Left ventricle myocardium superior (tissue), 1 donor: ENCODE measurements around the gene GDF7. TPM values are rescaled to one million over a fixed set of nuclear protein-coding genes. Genes with fewer than 3 reads are reported as not detected.

ENCODE experiments used
- ATAC-seq: fragments of 200-7000 bp; cut with Tn5 transposase; one replicate; pipeline ENCODE4 v1.9.1; 2020; ENCODE audit warnings: mild to moderate bottlenecking, moderate library complexity
- DNase-seq: peaks from one replicate; pipeline ENCODE4 v3.0.0-alpha.2; 2020
- intact Hi-C: fragments of 100-400 bp; cut with micrococcal nuclease; formaldehyde crosslinking; loops from one replicate; pipeline ENCODE4 v1.11.0; 2022
- total RNA-seq: library from RNA; stranded (reverse); fragmentation: NEBNext Ultra II Directional; extraction: Animal tissue kit (Norgen Biotek cat#: 25700); gene quantifications from one replicate; pipeline ENCODE4 v1.2.1, GENCODE V29; 2021
- donor health status: DM: no; HTN: yes; CAD: no; lungs with severe emphysema.

GDF7 gene
- total RNA-seq, 1 donor from 2014 or later, result 0.32 TPM

GRCh38 chr2:20653695-20654534 is 13.0 kb upstream of the GDF7 start:
- no peak for ATAC-seq
- no peak for DNase-seq
- intact Hi-C loops, result no loop called here

GRCh38 chr2:20654535-20654813 is 12.5 kb upstream of the GDF7 start:
- ATAC-seq, result no peak
- DNase-seq, result no peak

GRCh38 chr2:20656561-20656960 is 10.4 kb upstream of the GDF7 start:
- ATAC-seq (no peak), DNase-seq (no peak)
- intact Hi-C loops, result no loop called here

More at GRCh38 chr2:20654535-20654813, 12.5 kb upstream of the GDF7 start:
- intact Hi-C loops, result no loop called here

GRCh38 chr2:20657522-20658235 is 9.3 kb upstream of the GDF7 start:
- intact Hi-C loops, result no loop called here
- no peak for DNase-seq
- ATAC-seq, result no peak

- intact Hi-C loops, result loop anchor here (2.0 to 10.0 kb wide), 2 partner anchors 302 to 464 kb away; partner anchors contain the start of gene TDRD15
- no peak for ATAC-seq
- DNase-seq, result no peak
These were observed 6.2 kb upstream of the GDF7 start for GRCh38 chr2:20660506-20661420.

GRCh38 chr2:20661421-20662307 is 5.3 kb upstream of the GDF7 start:
- intact Hi-C loops, result loop anchor here (2.0 to 10.0 kb wide), 2 partner anchors 301 to 463 kb away; partner anchors contain the start of gene TDRD15

GRCh38 chr2:20662308-20662937 is 4.5 kb upstream of the GDF7 start:
- DNase-seq (no peak), ATAC-seq (no peak)
- intact Hi-C loops, result loop anchor here (10.0 kb wide), 1 partner anchor 462 kb away; the partner anchor contains the start of gene TDRD15

More at GRCh38 chr2:20661421-20662307, 5.3 kb upstream of the GDF7 start:
- ATAC-seq (peak; percentile 84), DNase-seq (no peak)

GRCh38 chr2:20663196-20664070 is 3.5 kb upstream of the GDF7 start:
- no peak for ATAC-seq
- intact Hi-C loops, result loop anchor here (10.0 kb wide), 1 partner anchor 461 kb away; the partner anchor contains the start of gene TDRD15

GRCh38 chr2:20664071-20664390 is 2.9 kb upstream of the GDF7 start:
- intact Hi-C loops, result loop anchor here (10.0 kb wide), 1 partner anchor 461 kb away; the partner anchor contains the start of gene TDRD15
- DNase-seq (no peak), ATAC-seq (no peak)

More at GRCh38 chr2:20663196-20664070, 3.5 kb upstream of the GDF7 start:
- no peak for DNase-seq

- DNase-seq, result no peak
- intact Hi-C loops, result loop anchor here (10.0 kb wide), 1 partner anchor 460 kb away; the partner anchor contains the start of gene TDRD15
- ATAC-seq, result no peak
These were observed 2.3 kb upstream of the GDF7 start for GRCh38 chr2:20664431-20665242.

GRCh38 chr2:20665243-20666004 is 1.5 kb upstream of the GDF7 start:
- intact Hi-C loops, result loop anchor here (10.0 kb wide), 1 partner anchor 459 kb away; the partner anchor contains the start of gene TDRD15
- no peak for DNase-seq
- no peak for ATAC-seq

- DNase-seq, result no peak
- intact Hi-C loops, result loop anchor here (10.0 kb wide), 1 partner anchor 459 kb away; the partner anchor contains the start of gene TDRD15
- no peak for ATAC-seq
These were observed 990 bp upstream of the GDF7 start for GRCh38 chr2:20666005-20666303.

GRCh38 chr2:20667151-20667530 is 197 bp downstream of the GDF7 start:
- intact Hi-C loops, result loop anchor here (10.0 kb wide), 1 partner anchor 458 kb away; the partner anchor contains the start of gene TDRD15
- peak; percentile 21 for ATAC-seq
- DNase-seq, result no peak

GRCh38 chr2:20667531-20668401 is 822 bp downstream of the GDF7 start:
- ATAC-seq, result no peak
- intact Hi-C loops, result loop anchor here (10.0 kb wide), 1 partner anchor 457 kb away; the partner anchor contains the start of gene TDRD15

More at GRCh38 chr2:20667531-20668401, 822 bp downstream of the GDF7 start:
- DNase-seq, result peak; percentile 40
